ENCODE results near the gene NUDT14.

The NUDT14 gene

GRCh38 chr14:105198588-105198987 is 17.5 kb upstream of the NUDT14 start:
- intact Hi-C loops (cut with micrococcal nuclease) = no loop called here
- Mint-ChIP-seq H3K4me1 (ENCODE audit: low read depth) (peaks cover 79% of the 10 kb centered on the region), H3K4me3 (no peak overlapping the region), H3K27ac (no peak overlapping the region), H3K27me3 (peaks cover 88% of the 10 kb centered on the region), H3K9me3 (no peaks in the 10 kb centered on the region), H3K36me3 (ENCODE audit: low read depth) (no peaks in the 10 kb centered on the region)

GRCh38 chr14:105197211-105197641 is 16.1 kb upstream of the NUDT14 start:
- no peaks in the 10 kb centered on the region for H3K9me3 Mint-ChIP-seq
- intact Hi-C loops (cut with micrococcal nuclease) = no loop called here
- H3K4me1 Mint-ChIP-seq (ENCODE audit: low read depth) = peaks cover 79% of the 10 kb centered on the region
- H3K36me3 Mint-ChIP-seq (ENCODE audit: low read depth) = no peaks in the 10 kb centered on the region
- peaks cover 89% of the 10 kb centered on the region for H3K27me3 Mint-ChIP-seq
- no peak overlapping the region for H3K4me3 Mint-ChIP-seq
- no peak overlapping the region for H3K27ac Mint-ChIP-seq

- H3K4me1 Mint-ChIP-seq (ENCODE audit: low read depth) = peaks cover 71% of the 10 kb centered on the region
- H3K4me3 Mint-ChIP-seq = peak overlapping the region; percentile 18
- intact Hi-C loops (cut with micrococcal nuclease) = no loop called here
- no peak overlapping the region for H3K27ac Mint-ChIP-seq
- peaks cover 87% of the 10 kb centered on the region for H3K27me3 Mint-ChIP-seq
- no peaks in the 10 kb centered on the region for H3K9me3 Mint-ChIP-seq
- H3K36me3 Mint-ChIP-seq (ENCODE audit: low read depth) = no peaks in the 10 kb centered on the region
Observed at GRCh38 chr14:105196265-105196960, 15.3 kb upstream of the NUDT14 start.

GRCh38 chr14:105195522-105196264 is 14.6 kb upstream of the NUDT14 start:
- Mint-ChIP-seq H3K27ac (no peak overlapping the region), H3K4me1 (ENCODE audit: low read depth) (peaks cover 66% of the 10 kb centered on the region), H3K4me3 (no peak overlapping the region), H3K27me3 (peaks cover 87% of the 10 kb centered on the region), H3K9me3 (no peaks in the 10 kb centered on the region), H3K36me3 (ENCODE audit: low read depth) (no peaks in the 10 kb centered on the region)
- intact Hi-C loops (cut with micrococcal nuclease) = no loop called here

GRCh38 chr14:105195051-105195450 is 13.9 kb upstream of the NUDT14 start:
- Mint-ChIP-seq H3K9me3 (no peaks in the 10 kb centered on the region), H3K27ac (no peak overlapping the region), H3K27me3 (peaks cover 85% of the 10 kb centered on the region), H3K4me1 (ENCODE audit: low read depth) (peaks cover 60% of the 10 kb centered on the region), H3K4me3 (no peak overlapping the region), H3K36me3 (ENCODE audit: low read depth) (no peaks in the 10 kb centered on the region)
- intact Hi-C loops (cut with micrococcal nuclease) = no loop called here

- H3K27me3 Mint-ChIP-seq = peaks cover 85% of the 10 kb centered on the region
- no peak overlapping the region for H3K4me3 Mint-ChIP-seq
- H3K4me1 Mint-ChIP-seq (ENCODE audit: low read depth) = peaks cover 54% of the 10 kb centered on the region
- H3K36me3 Mint-ChIP-seq (ENCODE audit: low read depth) = no peaks in the 10 kb centered on the region
- no peaks in the 10 kb centered on the region for H3K9me3 Mint-ChIP-seq
- H3K27ac Mint-ChIP-seq = no peak overlapping the region
- intact Hi-C loops (cut with micrococcal nuclease) = no loop called here
Observed at GRCh38 chr14:105193916-105194782, 13.0 kb upstream of the NUDT14 start.

- peaks cover 85% of the 10 kb centered on the region for H3K27me3 Mint-ChIP-seq
- peak overlapping the region; percentile 30 for H3K4me3 Mint-ChIP-seq
- H3K9me3 Mint-ChIP-seq = peaks cover 5% of the 10 kb centered on the region
- H3K36me3 Mint-ChIP-seq (ENCODE audit: low read depth) = no peaks in the 10 kb centered on the region
- intact Hi-C loops (cut with micrococcal nuclease) = no loop called here
- H3K4me1 Mint-ChIP-seq (ENCODE audit: low read depth) = peaks cover 46% of the 10 kb centered on the region
- peak overlapping the region; percentile 66 for H3K27ac Mint-ChIP-seq
Observed at GRCh38 chr14:105192866-105193731, 12.0 kb upstream of the NUDT14 start.

GRCh38 chr14:105187935-105188524 is 6.9 kb upstream of the NUDT14 start:
- Mint-ChIP-seq H3K27ac (no peak overlapping the region), H3K27me3 (peaks cover 70% of the 10 kb centered on the region), H3K4me1 (ENCODE audit: low read depth) (peaks cover 11% of the 10 kb centered on the region), H3K4me3 (no peak overlapping the region), H3K36me3 (ENCODE audit: low read depth) (no peaks in the 10 kb centered on the region), H3K9me3 (peaks cover 9% of the 10 kb centered on the region)
- intact Hi-C loops (cut with micrococcal nuclease) = no loop called here

- peaks cover 9% of the 10 kb centered on the region for H3K9me3 Mint-ChIP-seq
- intact Hi-C loops (cut with micrococcal nuclease) = no loop called here
- H3K4me1 Mint-ChIP-seq (ENCODE audit: low read depth) = peaks cover 12% of the 10 kb centered on the region
- no peak overlapping the region for H3K27ac Mint-ChIP-seq
- no peak overlapping the region for H3K4me3 Mint-ChIP-seq
- H3K27me3 Mint-ChIP-seq = peaks cover 75% of the 10 kb centered on the region
- no peaks in the 10 kb centered on the region for H3K36me3 Mint-ChIP-seq (ENCODE audit: low read depth)
Observed at GRCh38 chr14:105187116-105187515, 6.0 kb upstream of the NUDT14 start.

GRCh38 chr14:105185973-105186372 is 4.9 kb upstream of the NUDT14 start:
- no peaks in the 10 kb centered on the region for H3K36me3 Mint-ChIP-seq (ENCODE audit: low read depth)
- intact Hi-C loops (cut with micrococcal nuclease) = no loop called here

GRCh38 chr14:105185001-105185400 is 3.9 kb upstream of the NUDT14 start:
- H3K4me1 Mint-ChIP-seq (ENCODE audit: low read depth) = peaks cover 21% of the 10 kb centered on the region
- H3K27me3 Mint-ChIP-seq = peaks cover 66% of the 10 kb centered on the region
- H3K9me3 Mint-ChIP-seq = peaks cover 9% of the 10 kb centered on the region
- peak overlapping the region; percentile 2 for H3K27ac Mint-ChIP-seq
- intact Hi-C loops (cut with micrococcal nuclease) = no loop called here
- no peak overlapping the region for H3K4me3 Mint-ChIP-seq
- no peaks in the 10 kb centered on the region for H3K36me3 Mint-ChIP-seq (ENCODE audit: low read depth)

More at GRCh38 chr14:105185973-105186372, 4.9 kb upstream of the NUDT14 start:
- Mint-ChIP-seq H3K4me3 (no peak overlapping the region), H3K4me1 (ENCODE audit: low read depth) (peaks cover 15% of the 10 kb centered on the region), H3K9me3 (peaks cover 9% of the 10 kb centered on the region), H3K27ac (no peak overlapping the region), H3K27me3 (peaks cover 71% of the 10 kb centered on the region)

GRCh38 chr14:105184461-105184860 is 3.3 kb upstream of the NUDT14 start:
- no peaks in the 10 kb centered on the region for H3K36me3 Mint-ChIP-seq (ENCODE audit: low read depth)

More at GRCh38 chr14:105184461-105184860, 3.3 kb upstream of the NUDT14 start:
- intact Hi-C loops (cut with micrococcal nuclease) = no loop called here
- Mint-ChIP-seq H3K27ac (peak overlapping the region; percentile 2), H3K4me1 (ENCODE audit: low read depth) (peaks cover 27% of the 10 kb centered on the region), H3K27me3 (peaks cover 66% of the 10 kb centered on the region), H3K4me3 (no peak overlapping the region), H3K9me3 (peaks cover 9% of the 10 kb centered on the region)
